Inferior parietal cortex (tissue), 1 donor: ENCODE measurements around the gene ARHGAP15.
A peak's percentile ranks its signal among the peaks of the same experiment; 100 is the strongest.

ENCODE experiments used
- DNase-seq: peaks from one replicate; pipeline ENCODE4 v3.0.0-alpha.2; 2016; ENCODE audit errors: extremely low spot score

ARHGAP15 gene

DNA sequence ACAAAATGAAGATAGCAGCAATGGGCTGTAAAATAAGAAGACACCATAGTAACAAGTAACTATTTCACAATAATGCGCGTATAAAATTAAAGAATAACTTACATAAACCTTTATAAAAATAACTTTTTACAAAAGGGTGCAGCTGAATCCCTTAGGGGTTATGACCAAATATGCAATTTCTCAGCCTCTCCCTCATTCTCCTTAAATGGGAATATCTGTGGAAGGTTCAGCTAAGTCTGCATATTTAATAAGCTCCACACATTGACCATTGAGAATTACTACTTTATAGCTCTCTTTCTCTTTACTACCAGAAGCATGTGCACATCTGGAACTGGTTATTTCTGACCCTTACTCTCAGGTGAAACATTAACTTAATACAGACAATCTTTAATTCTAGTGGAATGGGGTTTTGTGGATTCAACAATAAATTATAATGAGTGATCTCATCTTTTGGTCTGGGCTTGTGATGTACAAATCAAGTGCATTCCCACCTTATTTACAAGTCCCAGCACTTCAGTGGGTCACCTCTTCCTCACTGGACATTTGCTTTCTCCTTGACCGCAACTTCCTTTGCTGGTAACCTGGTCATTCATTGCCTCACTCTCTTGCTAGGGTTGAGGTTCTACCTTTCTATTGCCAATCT, 15.7 kb downstream of the ARHGAP15 start:
- DNase-seq: no peak

DNA sequence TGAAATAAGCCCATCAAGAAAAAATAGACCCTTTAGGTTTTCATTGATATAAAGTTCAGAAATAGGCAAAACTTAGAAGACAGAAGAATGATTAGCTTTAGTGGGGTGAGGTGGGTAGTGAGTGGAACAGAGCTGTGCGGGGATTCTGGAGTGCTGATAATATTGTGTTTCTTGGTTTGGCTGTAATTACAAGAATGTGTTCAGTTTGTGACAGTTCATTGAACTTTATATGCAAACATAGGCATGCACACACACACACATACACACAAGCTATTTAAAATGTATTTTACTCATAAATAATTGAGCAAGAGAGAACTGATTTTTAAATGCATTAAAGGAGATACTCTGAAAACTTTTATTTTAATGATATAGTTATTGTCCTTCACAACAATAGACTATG, 17.1 kb downstream of the ARHGAP15 start:
- DNase-seq: no peak

DNA sequence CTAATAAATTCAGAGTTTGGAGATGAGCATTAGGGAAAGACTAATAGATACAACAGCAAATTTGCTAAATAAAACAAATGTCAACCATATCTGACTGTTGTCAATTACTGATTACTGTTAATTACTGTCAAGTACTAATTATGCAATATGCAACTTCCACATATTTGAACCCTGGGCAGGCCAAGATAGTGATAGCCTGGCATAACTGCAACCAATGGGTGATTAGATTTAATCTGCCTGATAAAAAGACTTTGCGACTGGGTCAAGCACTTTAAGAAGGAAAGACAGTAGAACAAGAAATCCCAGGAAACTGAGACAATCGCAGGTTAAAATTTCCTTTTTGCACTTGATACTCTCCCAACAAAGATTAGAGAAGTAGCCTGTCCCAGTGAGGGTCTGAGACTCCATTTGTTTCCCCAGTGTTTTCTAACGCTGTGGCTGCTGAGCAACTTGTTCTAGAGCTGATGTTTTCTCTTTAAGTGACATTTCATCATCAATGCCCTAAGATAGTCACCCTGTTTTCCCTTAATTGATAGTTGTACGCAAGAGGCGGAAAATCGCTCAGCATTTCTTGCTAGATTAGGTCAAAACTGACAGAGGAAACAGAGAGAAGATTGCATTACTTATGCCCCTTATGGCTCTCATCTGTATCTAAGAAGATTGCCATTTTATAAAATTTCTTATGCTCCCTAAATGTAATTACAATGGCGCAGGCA, 17.8 kb downstream of the ARHGAP15 start:
- DNase-seq: no peak

DNA sequence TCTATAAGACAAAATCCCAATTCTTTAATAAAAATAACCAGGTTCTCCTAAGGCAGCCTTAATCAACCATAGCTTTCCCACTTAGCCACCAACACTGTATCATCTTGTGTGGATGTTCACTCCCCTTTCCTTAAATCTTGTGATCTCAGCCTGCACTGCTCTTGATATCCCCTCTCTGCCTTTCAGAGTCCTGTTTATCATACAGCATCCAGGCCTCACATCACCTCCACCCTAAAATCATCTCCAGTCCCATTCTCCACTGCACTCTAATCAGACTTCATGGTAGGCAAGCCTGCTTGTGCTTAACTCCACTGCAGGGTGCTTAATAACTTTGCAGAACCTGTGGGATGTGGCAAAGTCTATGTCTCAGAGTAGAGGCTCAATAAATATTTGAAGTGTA, 18.8 kb downstream of the ARHGAP15 start:
- no peak for DNase-seq

DNA sequence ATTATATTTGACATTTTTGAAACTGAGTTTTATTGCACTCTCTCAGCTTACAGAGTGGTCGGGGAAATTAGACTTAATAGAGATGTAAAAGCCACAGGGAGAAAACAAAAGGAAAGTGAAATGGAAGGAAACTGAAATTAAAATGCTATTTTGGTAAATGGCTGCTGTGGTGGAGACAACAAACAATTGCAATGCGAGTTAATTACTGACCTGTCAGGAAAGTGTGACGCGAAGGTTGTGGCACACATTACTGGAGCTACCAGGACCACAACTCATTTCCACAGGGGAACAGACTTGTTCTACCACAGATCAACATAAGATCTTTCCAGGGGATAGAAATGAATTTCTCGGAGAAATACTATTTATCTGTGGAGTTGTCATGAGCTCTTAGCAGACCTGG, 19.5 kb downstream of the ARHGAP15 start:
- DNase-seq: no peak

DNA sequence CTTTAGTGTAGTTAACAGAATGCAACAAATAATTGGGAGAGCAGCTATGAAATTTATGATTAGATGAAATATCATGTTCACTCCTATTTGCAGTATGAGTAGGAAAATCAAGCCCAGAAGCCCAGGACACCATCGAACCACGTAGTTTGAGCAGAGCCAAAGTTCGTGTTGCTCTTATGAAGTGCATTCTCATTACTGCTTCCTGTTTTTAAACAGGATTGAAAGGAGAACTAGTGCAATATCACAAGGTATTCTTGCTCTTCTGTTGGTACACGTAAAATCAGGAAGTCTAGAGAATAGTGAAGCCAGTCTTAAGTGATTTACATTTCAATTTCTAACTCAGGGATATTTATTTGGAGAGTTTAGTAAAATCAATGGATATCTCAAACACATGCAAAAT, 21.1 kb downstream of the ARHGAP15 start:
- DNase-seq: no peak

DNA sequence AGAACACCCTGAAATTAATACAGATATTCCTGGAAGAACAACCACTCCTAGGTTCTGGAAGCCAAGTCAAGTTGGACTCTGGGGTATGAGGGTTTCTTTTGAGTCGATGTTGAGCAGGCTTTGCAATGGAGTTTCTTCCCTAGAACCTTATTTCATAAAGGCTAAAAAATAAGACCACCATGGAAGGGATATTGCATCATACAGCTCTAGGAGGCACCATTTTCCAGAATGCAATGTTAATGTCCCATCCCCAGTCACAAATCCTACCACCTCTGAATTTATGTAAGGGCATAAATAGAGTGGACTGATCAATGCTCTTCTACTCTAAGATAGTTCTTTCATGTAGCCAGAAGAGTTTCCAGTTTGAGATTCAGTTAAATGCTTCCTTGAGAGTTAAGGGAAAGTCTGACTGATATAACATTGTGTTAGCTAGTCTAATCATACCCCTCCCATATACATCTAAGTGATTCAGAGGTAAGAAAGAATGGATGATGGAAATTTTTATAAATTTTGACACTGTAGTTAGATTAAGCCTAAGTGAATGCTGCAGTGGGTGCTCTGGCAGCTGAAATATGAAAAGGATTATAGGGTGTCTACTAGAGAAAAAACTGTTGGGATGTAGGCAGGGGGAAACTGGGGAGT, 22.0 kb downstream of the ARHGAP15 start:
- no peak for DNase-seq

DNA sequence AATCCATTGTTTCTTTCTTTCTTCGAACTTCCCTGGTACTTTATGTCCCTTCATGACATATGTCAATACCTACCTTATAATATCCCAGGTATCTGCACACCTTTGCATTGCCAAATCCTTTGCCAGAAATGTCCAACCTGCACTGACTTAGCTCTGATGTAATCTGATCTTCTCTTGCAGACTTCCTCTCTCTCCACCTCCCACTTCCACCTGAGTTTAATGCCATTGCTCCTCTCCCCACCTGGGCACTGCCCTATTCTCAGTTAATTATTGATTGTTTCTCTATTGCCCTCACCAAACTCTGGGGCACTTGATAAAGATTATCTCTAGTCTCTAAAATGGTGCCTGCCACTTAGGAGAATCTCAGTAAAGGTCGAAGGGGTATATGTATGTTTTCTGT, 23.0 kb downstream of the ARHGAP15 start:
- DNase-seq: no peak

DNA sequence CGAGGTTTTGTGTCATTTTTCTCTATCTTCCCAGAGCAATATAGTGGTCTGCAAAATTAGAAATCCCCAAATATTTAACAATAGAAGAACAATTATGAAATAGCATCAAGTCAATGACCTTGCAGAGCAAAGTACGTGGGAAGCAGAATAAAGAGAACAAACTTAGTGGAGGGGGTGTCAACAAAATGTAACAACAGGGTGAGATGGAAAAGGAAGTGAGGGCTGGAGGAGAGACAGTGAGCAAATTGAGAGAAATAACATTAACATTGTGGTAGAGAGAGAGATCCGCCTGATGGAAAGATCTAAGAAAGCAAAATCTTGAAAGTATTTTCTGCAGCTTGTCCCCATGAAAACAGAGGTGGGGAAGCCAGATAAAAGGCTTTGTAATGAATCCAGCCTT, 23.4 kb downstream of the ARHGAP15 start:
- no peak for DNase-seq

DNA sequence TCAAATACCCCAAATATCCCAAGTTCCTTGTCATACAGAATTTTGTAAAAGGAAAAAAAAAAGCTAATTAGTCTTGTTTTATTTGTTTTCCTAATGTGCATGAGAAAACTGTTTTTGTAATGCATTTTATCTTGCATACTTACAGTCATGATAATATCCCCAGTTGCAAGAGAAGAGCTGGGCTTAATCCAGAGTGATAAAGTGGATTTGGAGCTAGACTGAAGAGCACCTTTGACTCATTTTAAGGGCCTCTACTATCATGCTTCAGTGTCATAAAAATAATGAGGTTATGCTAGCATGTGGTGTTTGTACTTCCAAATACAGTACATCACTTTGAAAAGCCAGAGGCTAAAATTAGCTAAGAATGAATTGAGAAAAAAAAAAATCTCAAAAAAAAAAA, 26.4 kb downstream of the ARHGAP15 start:
- DNase-seq: no peak

DNA sequence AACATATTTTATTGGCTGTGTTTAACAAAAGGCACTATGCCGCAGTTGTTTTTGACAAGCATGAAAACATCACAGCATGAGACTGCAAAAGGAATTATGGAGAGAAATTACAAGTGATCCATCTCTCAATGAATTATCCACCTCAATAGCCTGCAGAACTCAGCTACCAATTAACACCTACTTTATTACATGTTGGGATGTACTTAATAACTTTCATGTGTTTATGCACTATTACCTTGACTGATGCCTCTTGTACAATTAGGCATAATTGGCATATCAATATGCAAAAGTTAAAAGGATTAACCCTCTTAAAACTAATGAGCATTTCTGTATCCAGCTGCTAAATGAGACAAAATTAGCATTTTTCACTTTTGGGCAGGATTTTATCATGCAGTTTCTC, 27.8 kb downstream of the ARHGAP15 start:
- DNase-seq: no peak

DNA sequence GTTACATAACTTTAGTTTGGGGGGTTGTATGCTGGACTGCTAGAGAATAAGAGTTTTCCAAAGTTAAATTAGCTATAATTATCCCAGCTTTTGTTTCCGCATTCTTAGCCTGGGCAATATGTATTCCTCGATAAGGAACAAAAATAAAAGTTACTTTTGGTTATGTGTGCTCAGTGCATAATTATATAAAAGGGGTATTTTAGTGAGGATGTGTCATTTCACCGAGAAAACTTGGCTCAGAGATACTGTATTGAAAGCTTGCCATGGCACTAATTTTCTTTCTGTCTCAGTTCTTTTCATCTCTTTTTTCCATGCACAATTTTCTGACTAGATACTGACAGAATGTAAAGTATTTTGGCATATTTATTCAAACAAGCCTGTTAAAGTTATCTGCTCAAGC, 28.2 kb downstream of the ARHGAP15 start:
- DNase-seq: no peak

DNA sequence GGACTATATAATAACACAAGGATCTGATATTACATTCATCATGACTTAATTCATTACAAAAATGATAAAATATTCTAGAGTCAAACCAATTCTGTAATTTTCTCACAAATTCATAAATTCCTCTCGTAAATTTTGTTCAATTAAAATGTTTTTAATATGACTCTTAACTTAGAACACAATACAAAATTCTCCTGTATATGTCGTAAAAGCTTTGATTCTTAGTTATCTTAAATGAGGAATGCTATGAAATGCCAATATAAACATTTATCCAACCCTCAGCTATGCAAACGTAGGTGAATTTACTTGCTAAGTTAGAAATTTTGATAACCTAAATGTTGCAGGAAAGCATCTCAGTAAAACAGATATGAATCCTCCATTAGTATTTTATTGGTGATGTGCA, 28.9 kb downstream of the ARHGAP15 start:
- no peak for DNase-seq

DNA sequence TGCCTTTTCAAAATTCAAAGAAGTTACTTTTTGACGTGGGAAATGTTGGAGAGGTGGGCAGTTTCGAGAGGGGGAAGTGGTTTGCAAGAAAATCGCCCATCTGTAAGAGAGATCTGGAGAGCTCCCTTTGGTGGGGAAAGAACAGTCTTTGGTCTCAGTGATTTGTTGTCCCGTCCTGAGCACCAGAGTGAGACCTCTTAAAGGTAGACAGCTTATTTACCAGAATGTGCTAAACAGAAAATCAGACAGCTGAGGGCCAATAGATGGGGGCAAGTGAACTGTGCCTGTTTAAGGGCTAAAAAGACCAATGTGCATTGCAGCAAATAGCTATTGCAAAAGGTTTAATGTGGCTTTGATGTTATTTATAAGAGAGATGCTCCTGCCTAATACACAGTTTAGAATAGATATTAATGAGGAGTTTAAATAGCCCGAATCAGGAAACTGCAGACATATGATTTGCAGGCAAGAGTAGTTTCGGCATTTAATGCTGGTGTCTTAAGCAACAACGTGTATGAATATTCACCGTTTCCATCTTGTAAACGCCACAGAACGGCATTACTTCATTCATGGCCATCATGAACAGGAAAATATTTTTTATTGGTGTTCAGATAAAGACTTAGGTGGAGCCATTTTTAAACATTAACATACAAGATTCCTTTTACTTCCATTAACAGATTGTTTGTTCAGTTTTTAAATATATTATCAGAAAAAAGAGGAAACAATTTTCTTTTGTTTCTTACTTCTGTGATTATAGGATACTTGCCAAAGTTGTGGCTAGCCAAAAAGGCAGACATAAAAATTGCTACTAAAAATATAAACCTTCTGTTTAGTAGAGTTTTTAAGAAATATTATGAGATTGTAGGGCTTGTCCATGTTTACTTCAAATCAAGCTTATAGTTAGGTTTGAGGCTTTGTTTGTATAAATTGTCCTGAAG, 29.6 kb downstream of the ARHGAP15 start:
- no peak for DNase-seq

DNA sequence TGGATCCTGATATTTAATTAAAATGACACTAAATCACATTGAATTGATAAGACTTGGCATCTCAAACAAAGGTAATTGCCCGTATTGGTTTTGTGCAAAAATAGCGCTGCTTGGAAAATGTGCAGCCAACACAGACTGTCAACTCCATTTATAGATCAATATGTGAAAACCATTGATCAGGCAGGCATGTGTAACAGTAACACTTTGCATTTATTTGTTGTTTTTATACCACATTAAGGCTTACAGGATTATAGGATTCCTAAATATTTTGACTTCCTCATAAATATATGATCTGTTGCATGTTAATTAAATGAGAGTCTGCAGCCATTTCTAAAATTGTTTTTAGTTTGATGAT, 30.2 kb downstream of the ARHGAP15 start:
- DNase-seq: no peak

DNA sequence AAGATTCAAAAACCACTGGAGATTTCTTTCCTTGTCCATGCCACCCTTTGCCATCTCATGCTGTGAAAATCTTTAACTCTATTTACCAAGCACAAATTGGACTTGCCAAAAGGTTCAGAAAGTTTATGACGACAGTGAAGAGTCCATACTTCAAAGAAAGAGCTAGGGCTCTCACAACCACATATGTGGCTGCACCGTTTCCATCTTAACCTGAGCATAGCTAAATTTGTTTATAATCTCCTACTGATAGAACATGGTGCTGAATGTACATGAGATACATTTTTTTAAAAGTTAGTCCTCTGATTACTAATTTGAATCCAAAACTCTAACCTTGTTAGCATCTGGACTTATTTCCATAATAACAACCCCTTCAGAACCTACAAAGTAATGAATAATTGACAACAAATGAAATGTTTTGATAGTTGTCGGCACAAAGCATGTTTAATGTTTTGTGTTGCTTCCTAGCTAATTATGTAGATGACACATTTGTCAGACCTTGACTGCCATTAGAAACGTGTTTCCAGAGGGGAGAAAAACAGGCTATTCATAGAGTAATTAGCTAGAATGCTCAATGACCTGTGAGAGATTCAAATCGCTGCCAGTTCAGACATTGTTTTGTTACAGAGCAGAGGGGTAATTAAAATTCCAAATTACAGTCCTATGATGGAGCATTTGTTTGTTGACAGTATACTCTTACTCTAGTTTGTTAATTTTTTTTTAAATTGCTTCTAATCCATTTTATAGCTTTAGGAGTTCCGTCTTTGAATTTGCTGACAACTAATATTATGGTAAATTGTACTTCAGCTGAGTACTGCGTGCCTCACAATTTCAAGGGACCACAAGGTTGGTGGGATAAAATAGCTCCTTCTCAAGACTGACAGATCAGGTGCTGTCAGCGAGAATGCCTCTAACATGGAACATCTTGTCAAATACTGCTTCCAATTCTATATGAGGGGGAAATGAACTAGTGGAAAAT, 31.8 kb downstream of the ARHGAP15 start:
- DNase-seq: no peak

DNA sequence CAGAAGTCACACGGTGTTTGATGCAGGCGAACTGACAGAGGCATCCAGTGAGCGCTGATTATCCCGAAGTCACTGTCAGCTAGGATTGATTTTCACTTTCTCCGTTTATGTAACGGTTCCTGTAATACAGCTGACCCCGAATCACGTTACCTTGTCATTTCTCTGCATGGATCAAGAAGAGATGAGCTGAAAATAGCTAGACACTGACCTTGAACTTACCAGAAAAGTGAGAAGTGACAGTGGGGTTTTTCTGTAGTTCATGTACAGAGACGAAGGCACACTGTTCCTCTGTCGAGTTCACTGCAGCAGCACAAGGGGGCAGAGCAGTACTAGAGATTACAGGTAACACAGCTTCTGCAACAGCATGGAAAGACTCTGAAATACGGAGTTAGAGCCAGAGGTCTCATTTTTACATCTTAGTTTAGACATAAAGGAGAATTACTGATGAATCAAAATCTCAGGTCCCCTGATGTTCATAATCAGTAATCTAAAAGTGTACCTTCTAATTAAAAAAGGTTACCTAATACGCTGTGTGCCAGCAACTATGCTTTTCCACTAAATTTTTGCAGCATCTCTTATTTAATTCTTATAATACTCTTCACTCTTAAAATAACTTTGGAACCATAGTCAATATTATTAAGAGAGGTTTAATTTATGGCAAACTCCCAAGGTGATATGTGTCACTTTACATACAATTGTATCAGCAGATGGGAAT, 33.1 kb downstream of the ARHGAP15 start:
- peak; percentile 67 for DNase-seq

DNA sequence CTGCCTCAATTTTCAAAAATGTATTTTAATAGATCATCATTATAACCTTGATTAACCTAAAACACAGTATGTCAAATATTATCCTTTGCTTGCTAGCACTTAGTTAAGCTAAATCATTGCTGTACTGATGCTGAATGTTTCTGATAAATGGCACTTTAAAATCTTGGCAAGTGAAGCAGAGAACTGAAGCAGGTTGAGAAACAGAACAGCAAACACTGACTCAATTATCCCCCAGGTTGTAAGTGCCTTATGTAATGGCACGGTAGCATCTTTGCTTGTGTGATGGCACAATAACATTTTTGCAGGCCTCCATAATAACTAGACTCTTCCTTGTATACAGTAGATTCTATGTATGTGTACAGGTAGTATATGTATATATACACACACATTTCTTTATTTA, 33.8 kb downstream of the ARHGAP15 start:
- DNase-seq: no peak

DNA sequence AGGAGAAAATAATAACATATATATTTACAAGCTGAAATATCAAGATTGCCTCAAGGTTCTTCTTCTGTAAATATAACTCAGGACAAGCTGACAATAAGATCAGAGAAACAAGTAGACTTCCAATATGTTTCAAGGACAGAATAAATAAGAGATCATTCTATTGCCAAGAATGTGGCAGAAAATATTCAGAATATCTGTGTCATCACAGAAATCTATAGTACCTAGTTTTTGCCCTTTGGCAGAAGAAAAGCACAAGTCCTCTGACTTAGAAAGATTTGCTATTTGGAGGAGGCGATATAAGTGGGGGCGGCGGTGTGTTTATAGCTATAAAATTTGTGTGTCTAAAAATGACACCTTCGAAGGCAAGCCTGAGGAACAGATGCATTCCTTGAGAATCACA, 34.3 kb downstream of the ARHGAP15 start:
- no peak for DNase-seq

DNA sequence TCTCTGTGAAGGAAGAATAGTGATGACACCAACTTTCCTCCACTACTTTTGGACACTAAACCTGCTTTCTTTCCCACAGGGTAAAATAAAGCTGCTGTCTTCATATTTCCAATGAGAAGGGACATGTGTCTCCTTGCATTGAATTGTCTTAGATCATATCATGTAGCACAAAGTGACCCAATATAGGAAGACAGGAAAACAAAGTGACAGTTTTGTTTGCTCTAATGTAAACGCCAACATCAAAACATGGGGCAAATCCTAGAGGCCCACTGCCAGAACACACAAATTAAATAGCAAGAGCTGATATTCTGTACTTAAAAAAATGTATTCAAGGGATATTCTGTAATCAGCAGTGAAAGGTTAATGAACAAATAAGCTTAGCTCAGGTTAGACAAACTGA, 36.1 kb downstream of the ARHGAP15 start:
- no peak for DNase-seq
